Activated CD8-positive, alpha-beta T cell treated with anti-CD3 and anti-CD28 coated beads, Interleukin-2, amount 10 ng/mL, durations not matched to agents 7 days and 5 days (primary cell): ENCODE results near the gene IFTAP. TPM values are rescaled to one million over a fixed set of nuclear protein-coding genes. Genes with fewer than 3 reads are reported as not detected.
"Not testable (repeated sequence)": the region's sequence is repeated elsewhere in the genome, so short reads cannot be mapped to it uniquely, and the experiment has no call there.

Source experiments
- ATAC-seq: fragments of 150-1000 bp; cut with Tn5 transposase; one replicate; pipeline ENCODE4 v1.10.0; 2021; ENCODE audit warnings: moderate library complexity
- CTCF ChIA-PET: fragments of 350-600 bp; sonication (Branson Sonifier 250); formaldehyde crosslinking; loops from one replicate; lab custom pipeline; 2021; ENCODE audit warnings: antibody characterized with exemption; lab: Charles Lee
- POLR2A ChIA-PET: fragments of 350-600 bp; sonication (Branson Sonifier 250); formaldehyde crosslinking; loops from one replicate; lab custom pipeline; 2021; ENCODE audit warnings: antibody characterized with exemption; lab: Charles Lee
- DNase-seq: peaks from one replicate; pipeline ENCODE4 v3.0.0-alpha.2; 2020
- H3K27ac Mint-ChIP-seq: one replicate; pipeline ENCODE4 v1.8.0; 2021; ENCODE audit warnings: mild to moderate bottlenecking, mixed read lengths
- H3K27me3 Mint-ChIP-seq: one replicate; pipeline ENCODE4 v1.8.0; 2021; ENCODE audit warnings: low read depth, mixed read lengths
- H3K36me3 Mint-ChIP-seq: one replicate; pipeline ENCODE4 v1.8.0; 2021; ENCODE audit warnings: low read depth, mixed read lengths
- H3K4me1 Mint-ChIP-seq: one replicate; pipeline ENCODE4 v1.8.0; 2021; ENCODE audit warnings: low read depth, mixed read lengths
- H3K4me3 Mint-ChIP-seq: one replicate; pipeline ENCODE4 v1.8.0; 2021; ENCODE audit warnings: mild to moderate bottlenecking, mixed read lengths
- H3K9me3 Mint-ChIP-seq: one replicate; pipeline ENCODE4 v1.8.0; 2022; ENCODE audit warnings: mixed read lengths; ENCODE audit not compliant: insufficient read depth
- total RNA-seq, 2 experiments: library from RNA; stranded (reverse); gene quantifications; one replicate each; pipeline ENCODE4 v1.2.3, GENCODE V29; 2021

Gene IFTAP
- total RNA-seq, 2 experiments from 2014 or later, result 0.90 to 1.5 TPM

GRCh38 chr11:36672815-36673450 lies 78.6 kb downstream of the IFTAP start:
- Mint-ChIP-seq H3K9me3 (no peaks in the 10 kb centered on the region), H3K36me3 (no peaks in the 10 kb centered on the region), H3K27me3 (peaks cover 3% of the 10 kb centered on the region), H3K4me1 (no peaks in the 10 kb centered on the region), H3K27ac (no peak overlapping the region), H3K4me3 (no peak overlapping the region)
- DNase-seq, result peak; percentile 26
- no peak for ATAC-seq
- POLR2A ChIA-PET, result interaction anchor here (0.8 kb wide), 1 partner anchor 66 kb away, joined by 3 read pairs; no protein-coding TSS in a partner anchor
- CTCF ChIA-PET, result interaction anchor here (0.8 to 3.3 kb wide), 8 partner anchors 12 to 180 kb away, joined by 3 to 26 read pairs (median 3); no protein-coding TSS in a partner anchor

- H3K27me3 Mint-ChIP-seq, result peaks cover 20% of the 10 kb centered on the region
- H3K27ac Mint-ChIP-seq, CTCF ChIA-PET, DNase-seq, H3K4me3 Mint-ChIP-seq, H3K4me1 Mint-ChIP-seq, H3K36me3 Mint-ChIP-seq, ATAC-seq, POLR2A ChIA-PET, H3K9me3 Mint-ChIP-seq: not testable (repeated sequence)
Observed at GRCh38 chr11:36679547-36679946, 85.2 kb downstream of the IFTAP start.

GRCh38 chr11:36683818-36684217 lies 89.5 kb downstream of the IFTAP start:
- ATAC-seq (no peak), DNase-seq (no peak)
- Mint-ChIP-seq H3K9me3 (no peaks in the 10 kb centered on the region), H3K27ac (no peak overlapping the region), H3K4me3 (no peak overlapping the region), H3K4me1 (peaks cover 11% of the 10 kb centered on the region), H3K36me3 (no peaks in the 10 kb centered on the region), H3K27me3 (peaks cover 45% of the 10 kb centered on the region)
- CTCF ChIA-PET, result interaction anchor here (0.6 to 2.2 kb wide), 3 partner anchors 14 to 119 kb away, joined by 3 to 11 read pairs (median 3); no protein-coding TSS in a partner anchor
- POLR2A ChIA-PET, result no interaction called here

GRCh38 chr11:36684840-36685801 lies 90.8 kb downstream of the IFTAP start:
- no peaks in the 10 kb centered on the region for H3K36me3 Mint-ChIP-seq

DNA sequence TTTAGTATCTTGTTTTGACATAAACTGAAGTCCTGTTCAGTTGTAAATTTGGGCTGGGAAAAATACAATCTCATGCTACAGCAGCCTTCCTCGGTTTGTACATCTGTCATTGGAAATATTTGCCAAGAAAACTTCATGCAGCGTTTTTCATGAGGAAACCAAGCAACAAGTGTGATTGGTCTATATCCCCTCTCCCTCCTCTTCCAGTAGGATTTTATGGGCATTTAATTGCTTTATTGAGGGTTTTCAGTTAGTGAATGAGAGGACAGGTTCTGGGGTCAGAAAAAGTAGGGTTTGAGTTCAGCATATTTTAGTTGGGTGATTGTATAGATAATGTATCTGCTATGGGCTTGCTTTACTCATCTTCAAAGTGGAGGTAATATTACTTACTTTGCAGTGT lies 93.8 kb downstream of the IFTAP start:
- Mint-ChIP-seq H3K4me1 (peaks cover 11% of the 10 kb centered on the region), H3K27ac (no peak overlapping the region), H3K27me3 (peaks cover 47% of the 10 kb centered on the region), H3K4me3 (no peak overlapping the region), H3K36me3 (no peaks in the 10 kb centered on the region), H3K9me3 (no peaks in the 10 kb centered on the region)
- DNase-seq (no peak), ATAC-seq (no peak)
- POLR2A ChIA-PET, result no interaction called here
- CTCF ChIA-PET, result interaction anchor here (0.6 to 1.6 kb wide), 3 partner anchors 14 to 125 kb away, joined by 3 to 4 read pairs (median 3); no protein-coding TSS in a partner anchor

More at GRCh38 chr11:36684840-36685801, 90.8 kb downstream of the IFTAP start:
- POLR2A ChIA-PET, result no interaction called here
- Mint-ChIP-seq H3K27ac (no peak overlapping the region), H3K4me1 (peaks cover 11% of the 10 kb centered on the region), H3K9me3 (no peaks in the 10 kb centered on the region), H3K4me3 (no peak overlapping the region), H3K27me3 (peaks cover 50% of the 10 kb centered on the region)
- DNase-seq (peak; percentile 42), ATAC-seq (peak; percentile 47)
- CTCF ChIA-PET, result interaction anchor here (1.0 to 2.2 kb wide), 5 partner anchors 12 to 121 kb away, joined by 3 to 12 read pairs (median 4); no protein-coding TSS in a partner anchor

GRCh38 chr11:36688571-36689291 lies 94.4 kb downstream of the IFTAP start:
- Mint-ChIP-seq H3K27ac (no peak overlapping the region), H3K4me1 (peaks cover 11% of the 10 kb centered on the region), H3K9me3 (no peaks in the 10 kb centered on the region), H3K4me3 (no peak overlapping the region), H3K36me3 (no peaks in the 10 kb centered on the region), H3K27me3 (peaks cover 49% of the 10 kb centered on the region)
- no peak for ATAC-seq
- no peak for DNase-seq
- CTCF ChIA-PET, result interaction anchor here (1.1 to 1.6 kb wide), 2 partner anchors 14 to 125 kb away, joined by 3 to 4 read pairs; no protein-coding TSS in a partner anchor
- POLR2A ChIA-PET, result no interaction called here

- no peak for ATAC-seq
- H3K27me3 Mint-ChIP-seq, result peaks cover 45% of the 10 kb centered on the region
- H3K4me3 Mint-ChIP-seq, result no peak overlapping the region
Observed at GRCh38 chr11:36689442-36689841, 95.1 kb downstream of the IFTAP start.

DNA sequence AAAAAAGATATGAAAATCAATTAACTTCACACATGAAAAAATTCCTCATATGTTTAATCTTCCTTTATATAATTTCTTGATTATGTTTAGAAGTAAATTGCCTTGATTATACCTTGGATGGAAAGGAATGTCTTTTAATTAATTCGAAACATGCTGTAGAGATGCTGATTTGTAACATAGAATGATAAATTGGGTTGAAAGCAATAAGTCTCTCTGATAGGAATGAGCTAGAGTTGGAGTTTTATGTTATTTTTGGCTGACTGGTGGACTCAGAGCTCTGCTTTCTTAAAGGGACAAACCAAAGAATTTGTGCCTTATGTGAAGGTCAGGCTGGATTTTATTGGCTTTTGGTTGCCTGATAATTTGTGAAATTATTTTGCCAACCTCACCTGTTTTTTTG lies 98.4 kb downstream of the IFTAP start:
- peaks cover 24% of the 10 kb centered on the region for H3K27me3 Mint-ChIP-seq
- ChIA-PET POLR2A (no interaction called here), CTCF (interaction anchor here (1.1 to 3.2 kb wide), 4 partner anchors 8 to 128 kb away, joined by 3 to 8 read pairs (median 4); no protein-coding TSS in a partner anchor)

More at GRCh38 chr11:36689442-36689841, 95.1 kb downstream of the IFTAP start:
- no peak for DNase-seq
- Mint-ChIP-seq H3K27ac (no peak overlapping the region), H3K4me1 (peaks cover 9% of the 10 kb centered on the region), H3K36me3 (no peaks in the 10 kb centered on the region), H3K9me3 (no peaks in the 10 kb centered on the region)
- ChIA-PET CTCF (interaction anchor here (1.0 to 1.6 kb wide), 2 partner anchors 17 to 126 kb away, joined by 3 to 4 read pairs; no protein-coding TSS in a partner anchor), POLR2A (no interaction called here)

DNA sequence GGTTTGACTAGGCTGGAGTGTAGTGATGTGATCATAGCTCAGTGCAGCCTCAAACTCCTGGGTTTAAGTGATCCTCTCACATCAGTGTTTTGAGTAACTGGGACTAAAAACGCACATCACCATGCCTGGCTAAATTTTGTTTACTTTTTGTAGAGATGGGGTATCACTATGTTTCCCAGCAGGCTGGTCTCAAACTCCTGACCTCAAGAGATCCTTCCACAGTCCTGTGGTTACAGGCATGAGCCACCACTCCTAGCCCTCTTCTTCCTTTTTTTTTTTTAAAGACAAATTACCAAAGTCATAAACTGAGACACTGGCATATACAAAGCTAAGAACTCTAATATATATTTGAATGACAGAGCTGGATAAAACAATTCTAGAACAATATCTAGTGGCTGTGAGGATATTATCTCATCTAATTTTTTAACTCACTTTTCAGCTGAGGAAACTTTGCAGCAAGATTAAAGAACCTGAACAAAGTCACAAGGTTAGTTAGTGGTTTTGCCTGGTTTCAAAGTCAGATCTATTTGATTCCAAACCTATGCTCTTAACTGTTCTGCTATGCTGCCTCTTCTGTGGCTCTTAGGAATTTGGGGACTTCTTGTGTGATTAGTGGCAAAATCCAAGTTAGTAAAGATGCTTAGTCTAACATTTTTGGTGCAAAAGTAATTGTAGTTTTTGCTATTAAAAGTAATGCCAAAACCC lies 99.0 kb downstream of the IFTAP start:
- Mint-ChIP-seq H3K36me3 (no peaks in the 10 kb centered on the region), H3K9me3 (no peaks in the 10 kb centered on the region), H3K27ac (no peak overlapping the region), H3K27me3 (peaks cover 21% of the 10 kb centered on the region), H3K4me1 (no peaks in the 10 kb centered on the region), H3K4me3 (no peak overlapping the region)
- no peak for DNase-seq
- ChIA-PET CTCF (interaction anchor here (1.1 to 3.2 kb wide), 3 partner anchors 8 to 53 kb away, joined by 3 to 8 read pairs (median 4); no protein-coding TSS in a partner anchor), POLR2A (no interaction called here)
- no peak for ATAC-seq

More for the DNA sequence above, 98.4 kb downstream of the IFTAP start:
- H3K4me3 Mint-ChIP-seq, result no peak overlapping the region
- DNase-seq (no peak), ATAC-seq (no peak)
- H3K9me3 Mint-ChIP-seq, result no peaks in the 10 kb centered on the region
- H3K4me1 Mint-ChIP-seq, result no peaks in the 10 kb centered on the region
- no peaks in the 10 kb centered on the region for H3K36me3 Mint-ChIP-seq
- H3K27ac Mint-ChIP-seq, result no peak overlapping the region

DNA sequence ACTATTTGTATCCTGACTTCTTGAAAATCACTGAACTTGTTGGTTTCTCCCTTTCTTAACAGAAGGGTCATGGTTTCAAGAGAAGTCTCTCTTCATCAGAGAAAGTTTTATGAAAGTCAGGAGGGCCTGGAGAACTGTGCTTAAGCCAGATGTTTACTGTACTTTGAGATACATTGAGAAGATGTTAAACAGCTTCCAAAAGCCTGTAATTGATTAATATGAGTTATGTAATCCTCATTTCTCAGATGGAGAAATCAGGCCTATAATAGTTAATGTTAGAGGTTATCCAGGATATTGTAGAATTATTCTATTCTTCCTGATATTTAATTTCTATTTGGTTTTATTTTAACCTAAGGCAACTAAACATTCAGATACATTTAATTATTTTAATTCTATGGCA lies 100.8 kb downstream of the IFTAP start:
- ChIA-PET CTCF (no interaction called here), POLR2A (no interaction called here)
- ATAC-seq (no peak), DNase-seq (no peak)
- no peaks in the 10 kb centered on the region for H3K4me1 Mint-ChIP-seq
- H3K9me3 Mint-ChIP-seq, result no peaks in the 10 kb centered on the region
- H3K27ac Mint-ChIP-seq, result no peak overlapping the region
- no peaks in the 10 kb centered on the region for H3K36me3 Mint-ChIP-seq
- H3K4me3 Mint-ChIP-seq, result no peak overlapping the region
- peaks cover 13% of the 10 kb centered on the region for H3K27me3 Mint-ChIP-seq
